ENCODE data around the gene MCM3.

Gene MCM3

GRCh38 chr6:52244400-52244799, 40.1 kb downstream of the MCM3 start, which contains the start of gene IL17F:
Gene IL17F (minus strand): TSS chr6:52244500. CDS start chr6:52244429, 71 bp downstream.
- no peak for DNase-seq

GRCh38 chr6:52243282-52243893, 41.2 kb downstream of the MCM3 start:
- no peak for DNase-seq

- DNase-seq: no peak
Measured at GRCh38 chr6:52241819-52242218, 42.7 kb downstream of the MCM3 start.

- DNase-seq: no peak
Measured at GRCh38 chr6:52233975-52234823, 50.3 kb downstream of the MCM3 start.

GRCh38 chr6:52233005-52233404, 51.5 kb downstream of the MCM3 start:
- no peak for DNase-seq

- DNase-seq: no peak
Measured at GRCh38 chr6:52231406-52232127, 53.0 kb downstream of the MCM3 start.

- no peak for DNase-seq
Measured at GRCh38 chr6:52230685-52231084, 53.9 kb downstream of the MCM3 start.

GRCh38 chr6:52227495-52227894, 57.0 kb downstream of the MCM3 start:
- DNase-seq: no peak

- DNase-seq: no peak
Measured at GRCh38 chr6:52221302-52221701, 63.2 kb downstream of the MCM3 start.

- DNase-seq: no peak
Measured at GRCh38 chr6:52217761-52218160, 66.8 kb downstream of the MCM3 start.

GRCh38 chr6:52216932-52217575, 67.5 kb downstream of the MCM3 start:
- no peak for DNase-seq

GRCh38 chr6:52215787-52216186, 68.8 kb downstream of the MCM3 start:
- DNase-seq: no peak
